Glomerular visceral epithelial cell (primary cell): ENCODE data around the gene MLXIP.
A peak's percentile ranks its signal among the peaks of the same experiment; 100 is the strongest.
"Not testable (repeated sequence)": the region's sequence is repeated elsewhere in the genome, so short reads cannot be mapped to it uniquely, and the experiment has no call there.

Experiments used
- DNase-seq: peaks from one replicate; pipeline ENCODE4 v3.0.0-alpha.2; 2016; ENCODE audit errors: extremely low spot score

Gene MLXIP

DNA sequence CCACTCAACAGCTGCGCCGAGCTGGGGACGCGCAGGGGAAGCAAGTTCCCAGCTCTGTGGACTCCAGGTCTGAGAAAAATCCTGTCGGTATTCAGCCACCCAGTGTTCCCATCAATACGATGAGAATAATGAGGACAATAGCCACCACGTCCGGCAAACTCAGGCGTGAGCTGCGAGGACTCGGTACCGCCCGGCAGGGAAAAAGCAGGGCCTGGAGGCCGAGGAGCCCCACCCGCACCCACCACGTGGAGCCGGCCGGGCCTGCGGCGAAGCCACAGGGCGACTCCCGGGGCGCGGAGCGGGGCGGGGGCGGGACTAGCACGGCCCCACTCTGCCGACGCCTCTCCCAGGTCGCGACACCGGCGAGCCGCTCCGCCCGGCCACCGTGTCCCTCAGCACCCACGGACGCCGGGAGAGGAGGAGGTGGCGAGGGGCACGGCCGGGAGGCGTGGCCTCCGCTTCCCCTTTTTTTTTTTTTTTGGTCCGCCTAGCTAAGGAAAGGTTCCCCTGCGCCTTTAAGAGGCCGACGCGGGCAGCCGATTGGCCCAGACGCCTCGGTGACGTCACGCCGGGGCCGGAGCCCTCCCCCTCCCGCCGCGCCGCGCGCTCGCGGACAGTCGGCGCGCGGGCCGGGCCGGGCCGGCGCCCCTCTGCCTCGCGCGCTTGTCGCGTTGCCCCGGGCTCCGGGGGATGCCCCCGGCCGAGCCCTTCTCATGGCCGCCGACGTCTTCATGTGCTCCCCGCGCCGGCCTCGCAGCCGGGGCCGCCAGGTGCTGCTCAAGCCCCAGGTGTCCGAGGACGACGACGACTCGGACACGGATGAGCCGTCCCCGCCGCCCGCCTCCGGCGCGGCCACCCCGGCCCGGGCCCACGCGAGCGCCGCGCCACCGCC lies at the start of gene MLXIP:
Gene MLXIP, plus strand, starts transcription at position 616 of the 892 bp plus-strand sequence. Its CDS starts 98 bp downstream, at position 714.
- DNase-seq, result peak; percentile 92

DNA sequence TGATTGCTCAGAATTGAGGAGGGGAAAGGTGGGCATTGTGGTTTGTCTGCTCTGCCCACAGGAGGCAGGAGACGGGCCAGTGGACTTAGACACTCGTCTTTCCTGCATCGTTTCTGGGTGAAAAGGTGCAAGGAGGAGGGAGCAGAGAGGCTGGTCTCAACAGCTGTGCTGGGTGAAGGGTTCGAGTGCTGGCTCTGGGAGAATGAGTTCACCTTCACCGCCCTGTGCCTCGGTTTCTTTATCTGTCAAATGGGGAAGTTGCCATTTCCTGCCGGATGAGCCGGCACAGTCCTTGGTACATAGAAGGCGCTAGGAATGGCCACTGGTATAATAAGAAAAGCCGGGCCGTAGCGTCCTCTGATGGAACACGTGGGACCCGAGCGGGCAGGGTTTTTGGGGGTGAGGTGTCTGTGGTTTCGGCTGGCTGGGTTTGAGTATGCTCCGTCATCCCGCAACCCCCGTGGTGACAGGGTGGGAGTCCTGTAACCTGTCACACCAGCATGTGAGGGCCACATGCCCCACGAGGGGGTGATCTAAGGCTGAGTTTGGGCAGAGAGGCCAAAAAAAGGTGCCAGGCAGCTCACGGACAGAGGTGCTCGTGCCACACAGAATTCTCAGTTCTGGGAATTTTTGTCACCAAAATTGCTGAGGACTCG lies 49.5 kb upstream of the MLXIP start:
- DNase-seq, result no peak

DNA sequence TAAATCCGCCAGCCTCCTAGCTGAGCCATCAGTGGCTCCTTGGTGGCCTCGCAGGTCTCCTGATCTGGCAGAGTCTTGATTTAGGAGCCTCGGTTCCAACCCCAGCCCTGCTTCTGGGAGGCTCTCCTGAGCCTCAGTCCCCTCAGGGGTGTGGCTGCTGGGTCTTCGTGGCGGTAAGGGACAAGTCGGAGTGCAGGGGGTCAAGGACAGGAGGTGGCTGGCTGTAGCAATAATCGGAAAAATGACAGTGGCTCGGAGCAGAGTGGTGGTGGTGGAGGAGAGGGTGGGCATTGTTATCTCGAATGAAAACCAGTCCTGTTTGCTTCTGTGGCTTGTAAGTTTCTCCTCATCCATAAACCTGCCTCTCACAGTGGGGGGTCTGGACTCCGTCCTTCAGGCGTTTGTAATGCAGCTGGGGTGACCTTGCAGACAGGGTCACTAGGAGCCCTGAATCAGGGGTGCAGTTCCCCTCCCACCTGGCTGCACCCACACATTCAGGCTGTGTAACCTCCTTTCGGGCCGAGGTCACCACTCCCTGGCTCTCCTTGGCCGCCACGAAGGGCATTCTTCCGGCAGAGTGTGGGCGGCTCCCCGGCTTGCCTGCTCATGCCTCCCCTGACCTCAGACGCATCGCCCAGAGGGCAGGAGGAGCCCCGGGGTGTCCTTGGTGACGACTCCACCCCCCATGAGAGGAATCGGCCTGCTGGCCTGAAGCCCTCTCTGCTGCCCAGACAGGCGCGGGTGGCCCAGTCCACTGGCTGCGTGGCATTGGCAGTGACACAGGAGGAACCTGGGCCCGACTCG lies 48.7 kb upstream of the MLXIP start:
- DNase-seq, result peak; percentile 53

- DNase-seq, result no peak
Observed at GRCh38 chr12:122030424-122031035, 48.0 kb upstream of the MLXIP start.

DNA sequence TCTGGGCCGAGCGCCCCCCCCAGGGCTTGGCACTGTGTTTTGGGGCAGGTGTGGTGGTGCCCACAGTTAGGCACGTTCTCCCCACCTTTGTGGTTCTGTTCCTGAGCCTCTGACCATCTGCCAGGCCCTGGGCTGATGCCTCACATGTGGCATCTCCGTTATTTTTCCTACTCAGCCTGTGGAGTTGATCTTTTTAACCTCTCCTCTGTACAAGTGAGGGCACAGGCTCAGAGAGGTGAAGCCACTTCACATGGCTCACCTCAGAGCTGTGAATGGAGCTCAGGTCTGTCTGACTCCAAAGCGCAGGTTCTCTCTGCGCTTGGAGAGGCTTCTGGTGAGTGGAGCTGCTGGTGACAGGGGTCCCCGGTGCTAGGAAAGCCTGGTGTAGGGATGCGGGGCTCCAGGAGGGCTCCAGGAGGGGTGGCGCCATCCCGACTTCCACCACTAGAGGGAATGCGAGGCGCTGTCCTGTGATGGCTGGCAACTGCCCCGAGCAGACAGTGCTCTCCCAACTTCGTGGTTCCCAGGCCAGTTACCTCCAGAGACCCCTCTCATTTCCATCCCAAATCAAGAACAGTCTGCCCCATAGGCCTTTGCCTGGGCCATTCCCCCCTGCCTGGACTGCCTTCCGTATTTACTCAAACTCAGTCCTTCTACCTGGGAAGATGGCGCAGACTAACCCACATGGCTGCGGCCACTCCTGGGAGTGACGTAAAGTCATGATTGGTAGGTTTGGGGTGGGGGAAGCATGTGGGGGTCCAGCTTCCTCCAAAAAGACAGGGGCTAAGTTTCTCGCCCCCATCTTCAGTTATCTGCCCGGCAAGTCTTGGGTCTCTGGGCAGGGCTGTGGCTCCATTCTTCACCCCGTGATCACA lies 47.0 kb upstream of the MLXIP start:
- DNase-seq, result peak; percentile 38

DNA sequence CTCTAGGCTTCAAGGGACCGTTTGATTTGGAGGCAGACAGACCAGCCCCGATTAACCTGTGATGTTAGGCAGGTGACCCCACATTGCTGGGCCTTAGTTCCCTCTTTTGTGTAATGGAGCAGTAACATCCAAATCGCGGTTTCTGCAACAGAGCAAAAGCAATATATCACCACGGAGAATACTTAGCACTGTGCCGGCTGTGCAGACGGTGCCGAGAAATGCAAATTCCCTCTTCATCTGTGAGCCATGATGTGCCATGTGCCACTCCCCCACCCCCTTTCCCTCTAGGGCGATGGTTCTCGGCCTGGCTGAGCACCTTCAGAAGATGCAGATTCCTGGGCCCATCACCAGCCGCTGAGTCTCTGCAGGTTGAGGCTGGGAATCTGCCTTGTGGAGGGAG lies 46.0 kb upstream of the MLXIP start:
- no peak for DNase-seq

DNA sequence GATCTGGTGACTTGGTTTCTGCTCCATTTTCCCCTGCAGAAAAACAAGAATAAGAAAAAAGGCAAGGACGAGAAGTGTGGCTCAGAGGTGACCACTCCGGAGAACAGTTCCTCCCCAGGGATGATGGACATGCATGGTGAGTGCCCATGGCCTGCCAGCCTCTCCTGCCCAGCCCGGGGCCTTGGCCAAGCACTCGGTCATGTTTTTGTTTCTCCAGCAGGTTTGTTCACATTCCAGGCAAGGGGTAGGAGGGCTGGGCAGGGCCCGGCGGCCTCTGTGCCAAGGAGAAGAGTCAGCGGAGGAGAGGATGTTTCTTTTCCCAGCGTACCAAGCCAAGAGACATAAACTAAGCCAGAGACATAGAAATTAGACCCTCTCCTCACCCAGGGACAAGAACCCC lies 43.3 kb upstream of the MLXIP start:
- DNase-seq, result no peak

DNA sequence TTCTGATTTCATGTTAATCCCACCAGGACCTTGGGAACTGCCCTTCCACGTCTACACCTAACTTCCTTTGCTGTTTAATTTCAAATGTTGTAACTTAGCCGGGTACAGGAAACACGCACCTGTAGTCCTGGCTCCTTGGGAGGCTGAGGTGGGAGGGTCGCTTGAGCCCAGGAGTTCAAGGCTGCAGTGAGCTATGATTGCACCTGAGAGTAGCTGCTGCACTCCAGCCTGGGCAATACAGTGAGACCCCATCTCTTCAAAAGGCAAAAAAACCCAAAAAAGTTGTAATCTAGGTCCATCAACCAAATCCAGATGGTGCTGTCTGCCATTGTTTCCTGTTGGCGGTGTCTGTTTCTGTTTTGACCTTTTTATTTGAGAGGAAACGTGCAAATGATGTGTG lies 42.4 kb upstream of the MLXIP start:
- DNase-seq, result no peak

GRCh38 chr12:122040579-122041386 lies 37.8 kb upstream of the MLXIP start:
- peak; percentile 87 for DNase-seq

GRCh38 chr12:122041458-122041857 lies 37.1 kb upstream of the MLXIP start:
- not testable (repeated sequence) for DNase-seq

- no peak for DNase-seq
Observed at GRCh38 chr12:122042910-122043309, 35.6 kb upstream of the MLXIP start.

- no peak for DNase-seq
Observed at GRCh38 chr12:122043476-122043875, 35.1 kb upstream of the MLXIP start.

DNA sequence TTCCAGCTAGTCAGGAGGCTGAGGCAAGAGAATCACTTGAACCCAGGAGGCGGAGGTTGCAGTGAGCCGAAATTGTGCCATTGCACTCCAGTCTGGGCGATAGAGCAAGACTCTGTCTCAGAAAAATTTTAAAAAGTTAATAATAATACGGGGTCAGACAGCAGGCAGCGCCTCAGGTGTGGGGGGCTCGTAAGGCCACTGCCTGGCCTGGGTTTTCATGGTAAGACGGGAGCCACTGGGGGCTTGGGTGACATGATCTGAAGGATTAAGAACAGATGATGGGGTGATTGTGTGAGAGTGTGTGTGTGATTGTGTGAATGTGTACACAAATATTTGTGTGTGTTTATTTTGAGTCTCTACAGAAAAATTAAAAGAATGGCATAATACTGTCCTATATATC lies 33.3 kb upstream of the MLXIP start:
- DNase-seq, result no peak

DNA sequence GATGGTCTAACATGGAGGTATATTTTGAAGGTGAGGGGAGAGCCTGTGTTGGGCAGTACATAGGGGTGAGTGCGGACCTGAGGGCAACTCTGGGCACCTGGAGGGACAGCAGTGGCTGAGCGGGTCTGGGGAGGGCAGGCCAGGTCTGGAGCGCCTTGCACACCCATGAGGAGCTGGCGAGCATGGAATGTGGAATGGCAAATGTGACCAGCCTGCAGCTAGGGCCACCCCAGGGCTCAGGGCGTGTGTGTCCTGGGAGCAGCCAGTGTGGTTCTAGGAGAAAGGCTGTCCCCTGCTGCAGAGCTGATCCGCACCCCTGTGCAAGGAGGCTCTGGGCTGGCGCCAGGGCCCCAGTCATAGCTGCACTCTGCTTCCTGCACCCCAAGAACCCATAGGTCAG lies 32.4 kb upstream of the MLXIP start:
- DNase-seq, result no peak

DNA sequence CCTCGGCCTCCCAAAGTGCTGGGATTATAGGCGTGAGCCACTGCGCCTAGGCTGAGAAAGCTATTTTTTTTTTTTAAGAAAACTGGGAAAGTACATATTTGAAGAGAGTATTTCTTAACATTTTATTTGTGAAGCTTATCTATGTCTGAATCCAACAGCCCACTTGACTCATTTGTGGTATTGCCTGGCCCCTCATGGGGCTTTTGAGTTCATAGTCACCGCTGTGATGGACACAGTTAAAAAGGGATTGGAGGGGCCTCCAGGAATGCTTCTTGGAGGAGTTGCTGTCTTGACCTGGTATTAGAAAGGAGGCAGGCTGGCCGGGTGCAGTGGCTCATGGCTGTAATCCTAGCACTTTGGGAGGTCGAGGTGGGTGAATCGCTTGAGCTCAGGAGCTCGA lies 30.4 kb upstream of the MLXIP start:
- no peak for DNase-seq

DNA sequence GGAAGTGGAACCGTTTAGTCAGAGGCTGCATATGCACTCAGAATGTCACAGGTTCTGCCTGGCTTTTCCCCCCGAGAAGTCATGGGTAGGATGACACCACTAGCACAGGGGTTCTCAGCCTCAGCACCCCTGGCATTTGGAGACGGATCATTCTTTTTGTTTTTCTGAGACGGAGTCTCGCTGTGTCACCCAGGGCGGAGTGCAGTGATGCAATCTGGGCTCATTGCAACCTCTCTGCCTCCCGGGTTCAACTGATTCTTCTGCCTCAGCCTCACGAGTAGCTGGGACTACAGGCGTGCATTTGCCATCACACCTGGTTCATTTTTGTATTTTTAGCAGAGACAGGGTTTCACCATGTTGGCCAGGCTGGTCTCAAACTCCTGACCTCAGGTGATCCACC lies 28.7 kb upstream of the MLXIP start:
- no peak for DNase-seq

DNA sequence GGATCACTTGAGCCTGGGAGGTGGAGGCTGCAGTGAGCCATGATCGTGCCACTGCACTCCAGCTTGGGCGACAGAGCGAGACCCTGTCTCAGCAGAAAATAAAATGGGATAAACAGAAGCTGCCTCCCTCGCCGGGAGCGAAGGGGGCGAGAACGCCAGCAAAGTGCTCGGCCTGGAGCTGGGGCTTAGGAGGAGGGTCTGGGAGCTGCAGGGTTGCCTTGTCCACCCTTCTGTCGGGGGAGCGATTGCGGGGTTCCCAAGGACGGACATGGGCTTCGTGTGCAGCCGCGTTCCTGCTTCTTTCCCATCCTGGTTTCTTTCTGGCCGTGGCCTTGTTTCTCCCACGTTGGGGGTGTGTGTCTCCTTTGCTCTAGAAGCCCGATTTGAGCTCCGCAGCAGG lies 27.9 kb upstream of the MLXIP start:
- no peak for DNase-seq

GRCh38 chr12:122051231-122051876 lies 27.2 kb upstream of the MLXIP start:
- no peak for DNase-seq

GRCh38 chr12:122052285-122052684 lies 26.3 kb upstream of the MLXIP start:
- DNase-seq, result no peak
